HG03139 (cell line): ENCODE measurements around the gene STX8.

Experiments used
- ATAC-seq: cut with Tn5 transposase; IDR thresholded peaks from one replicate; pipeline ENCODE4 v1.9.1; 2021; ENCODE audit not compliant: unreplicated experiment

STX8 gene

DNA sequence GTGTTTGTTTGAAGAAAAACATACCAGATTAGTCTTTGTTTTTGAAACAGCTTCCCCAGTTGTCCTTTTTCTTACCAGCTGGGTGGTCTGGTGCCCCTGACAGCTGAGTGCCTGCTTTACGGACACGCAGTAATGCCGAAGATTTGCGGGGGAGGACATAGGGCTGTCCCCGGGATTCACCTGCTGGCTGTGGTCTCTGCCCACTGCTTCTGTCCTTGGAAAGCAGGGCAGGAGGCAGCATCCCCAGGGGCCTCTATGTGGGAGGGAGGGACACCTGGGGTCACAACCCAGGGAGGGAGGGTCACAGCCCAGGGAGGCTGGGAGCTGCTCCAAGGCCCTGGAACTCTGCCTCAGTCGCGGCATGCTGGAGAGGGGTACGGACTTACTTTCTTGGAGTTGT, 332.6 kb downstream of the STX8 start:
- ATAC-seq = no peak

GRCh38 chr17:9242497-9242881, 333.1 kb downstream of the STX8 start:
- no peak for ATAC-seq

DNA sequence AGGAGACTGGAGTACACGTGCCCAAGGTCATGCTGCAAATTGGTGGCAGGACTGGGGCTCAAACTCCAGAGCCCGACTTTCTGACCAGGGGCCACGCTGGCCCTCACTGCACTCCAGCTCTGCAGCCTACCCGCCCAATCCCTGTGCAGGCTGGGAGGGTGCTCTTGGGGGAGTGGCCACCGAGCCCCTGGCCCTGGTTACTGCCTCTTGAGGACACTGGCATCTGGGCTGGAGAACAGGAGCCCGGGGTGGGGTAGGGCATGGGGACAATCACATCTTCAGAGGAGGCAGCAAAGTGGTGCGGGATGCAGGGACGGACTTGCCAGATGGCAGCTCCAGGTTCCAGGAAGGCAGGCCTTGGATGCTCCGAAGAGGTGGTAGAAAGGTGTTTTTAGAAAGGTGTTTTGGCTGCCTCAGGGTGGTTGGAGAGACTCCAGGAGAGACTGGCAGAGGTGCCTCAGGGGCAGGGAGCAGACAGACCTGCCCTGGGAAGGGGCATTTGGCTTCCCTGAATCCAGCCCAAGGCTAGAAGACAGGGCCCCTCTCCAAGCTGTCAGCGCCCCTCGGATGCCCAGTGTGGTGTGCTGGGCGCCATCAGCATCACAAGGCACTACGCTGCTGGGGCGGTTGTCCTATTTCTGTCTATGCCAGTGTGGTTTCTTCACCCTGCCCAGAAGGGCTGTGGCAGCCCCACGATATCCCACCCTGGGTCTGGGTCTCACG, 333.7 kb downstream of the STX8 start:
- ATAC-seq = no peak

DNA sequence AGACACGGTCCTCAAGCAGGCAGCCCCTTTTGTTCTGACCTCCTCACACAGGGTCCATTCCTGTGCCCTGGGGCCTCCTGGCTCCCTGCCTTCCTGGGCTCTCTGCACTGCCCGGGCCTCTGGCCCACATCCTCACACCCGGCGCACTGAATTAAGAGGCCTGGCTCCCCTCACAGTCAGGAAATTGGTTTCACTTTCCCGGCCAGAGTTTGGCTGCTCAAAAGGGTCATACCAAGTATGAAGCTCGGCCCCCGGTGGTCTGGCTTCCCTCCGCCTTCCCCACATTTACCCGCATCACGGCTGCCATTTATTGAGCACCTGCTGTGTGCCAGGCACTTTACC, 334.3 kb downstream of the STX8 start:
- no peak for ATAC-seq

DNA sequence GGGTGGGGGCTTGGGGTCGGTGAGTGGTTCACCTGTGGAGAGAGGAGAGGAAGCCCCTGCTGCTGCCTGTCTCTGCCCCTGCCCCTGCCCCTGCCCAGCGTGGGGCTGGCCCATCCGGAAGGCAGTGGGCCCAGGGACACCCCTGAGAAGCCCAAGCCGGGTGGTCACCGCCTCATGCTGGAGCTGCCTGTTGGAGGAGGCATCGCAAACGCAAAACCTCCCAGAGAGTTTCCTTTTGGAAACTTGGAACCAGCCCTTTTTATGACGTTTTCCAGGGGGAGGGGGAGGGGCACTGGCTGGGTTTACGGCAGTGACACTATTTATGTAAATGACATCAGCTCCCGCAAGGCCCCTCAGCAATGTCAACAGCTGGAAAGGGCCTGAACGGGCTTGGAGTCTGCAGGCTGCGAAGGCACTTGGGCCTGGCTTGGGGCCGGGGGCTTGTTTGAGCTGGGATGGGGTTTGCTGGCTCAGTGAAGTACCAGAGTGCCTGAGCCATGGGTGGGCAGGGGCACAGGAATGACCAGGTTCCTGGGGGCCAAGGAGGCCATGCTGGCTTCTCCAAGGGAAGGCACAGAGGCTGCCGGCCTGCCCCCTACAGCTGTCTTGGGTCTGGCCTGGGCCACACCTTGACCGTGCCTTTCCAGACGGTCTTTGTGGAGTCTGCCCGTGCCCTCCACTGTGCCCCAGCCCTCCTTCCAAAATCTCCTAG, 334.8 kb downstream of the STX8 start:
- no peak for ATAC-seq

GRCh38 chr17:9239793-9240658, 335.6 kb downstream of the STX8 start:
- no peak for ATAC-seq

- ATAC-seq = no peak
These were observed 336.3 kb downstream of the STX8 start for GRCh38 chr17:9239246-9239792.

- no peak for ATAC-seq
These were observed 337.0 kb downstream of the STX8 start for GRCh38 chr17:9238340-9239245.

GRCh38 chr17:9237661-9238301, 337.8 kb downstream of the STX8 start:
- no peak for ATAC-seq

DNA sequence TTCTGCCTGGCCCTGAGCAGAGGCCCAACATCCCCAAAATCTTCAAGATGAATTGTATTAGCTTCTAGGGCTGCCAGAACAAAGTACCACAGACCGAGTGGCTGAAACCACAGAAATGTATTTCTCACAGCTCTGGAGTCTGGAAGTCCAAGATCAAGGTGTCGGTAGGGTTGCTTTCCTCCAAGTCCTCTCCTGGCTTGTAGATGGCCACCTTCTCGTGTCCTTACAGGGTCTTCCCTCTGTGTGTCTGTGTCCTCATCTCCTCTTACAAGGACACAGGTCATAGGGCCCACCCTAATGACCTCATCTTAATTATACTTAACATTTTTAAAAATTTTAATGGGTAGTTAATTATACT, 338.6 kb downstream of the STX8 start:
- ATAC-seq = no peak

GRCh38 chr17:9236286-9237052, 339.2 kb downstream of the STX8 start:
- no peak for ATAC-seq

DNA sequence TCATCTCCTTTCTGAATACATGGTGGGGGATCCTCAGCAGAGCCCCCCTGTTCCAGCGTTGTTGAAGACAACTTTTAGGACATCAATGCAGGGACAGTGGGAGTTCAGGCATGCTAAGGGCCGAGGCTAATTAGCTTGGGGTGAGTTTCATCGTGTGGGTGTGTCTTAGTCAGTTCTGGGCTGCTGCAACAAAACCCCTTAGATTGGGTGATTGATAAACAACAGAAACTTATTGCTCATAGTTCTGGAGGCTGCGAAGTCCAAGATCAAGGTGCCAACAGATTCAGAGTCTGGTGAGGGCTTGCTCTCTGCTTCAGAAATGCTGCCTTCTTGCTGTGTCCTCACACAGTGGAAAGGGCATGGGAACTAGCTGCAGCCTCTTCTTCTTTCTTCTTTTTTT, 340.3 kb downstream of the STX8 start:
- ATAC-seq = no peak

GRCh38 chr17:9234389-9234945, 341.2 kb downstream of the STX8 start:
- ATAC-seq = no peak

DNA sequence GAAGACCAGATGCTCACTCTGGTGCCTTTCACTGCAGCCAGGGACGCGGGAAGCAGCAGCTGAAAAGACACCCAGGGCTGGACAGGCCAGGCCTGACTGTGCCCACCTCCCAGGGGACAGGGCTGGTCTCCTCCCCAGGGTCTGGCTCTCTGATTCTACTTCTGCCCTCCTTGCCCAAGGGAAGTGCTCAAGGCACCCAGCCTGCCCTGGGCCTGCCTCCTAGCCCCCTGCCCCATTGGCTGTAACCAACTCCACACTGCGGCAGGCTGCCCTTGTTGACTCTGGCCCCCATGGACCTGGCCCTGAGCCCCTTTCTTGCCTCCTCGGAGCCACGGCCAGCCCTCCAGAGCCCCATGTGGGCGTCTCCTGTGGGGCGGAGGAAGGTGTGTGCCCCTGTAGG, 341.9 kb downstream of the STX8 start:
- no peak for ATAC-seq

DNA sequence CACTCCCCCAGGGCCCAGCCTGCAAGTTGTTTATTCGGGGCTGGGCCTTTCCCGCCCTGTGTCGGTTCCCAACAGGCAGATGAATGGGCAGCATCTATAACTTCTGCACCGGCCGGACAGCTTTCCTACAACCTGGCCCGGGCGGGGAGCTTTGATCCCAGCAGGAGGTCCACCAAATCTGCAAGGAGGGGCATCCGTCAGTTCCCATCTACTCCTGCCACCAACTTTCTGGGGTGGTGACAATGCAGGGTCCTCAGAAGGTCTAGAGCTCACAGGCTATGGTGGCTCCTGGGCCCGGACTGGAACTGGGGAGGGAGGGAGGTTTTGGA, 342.4 kb downstream of the STX8 start:
- ATAC-seq = no peak

DNA sequence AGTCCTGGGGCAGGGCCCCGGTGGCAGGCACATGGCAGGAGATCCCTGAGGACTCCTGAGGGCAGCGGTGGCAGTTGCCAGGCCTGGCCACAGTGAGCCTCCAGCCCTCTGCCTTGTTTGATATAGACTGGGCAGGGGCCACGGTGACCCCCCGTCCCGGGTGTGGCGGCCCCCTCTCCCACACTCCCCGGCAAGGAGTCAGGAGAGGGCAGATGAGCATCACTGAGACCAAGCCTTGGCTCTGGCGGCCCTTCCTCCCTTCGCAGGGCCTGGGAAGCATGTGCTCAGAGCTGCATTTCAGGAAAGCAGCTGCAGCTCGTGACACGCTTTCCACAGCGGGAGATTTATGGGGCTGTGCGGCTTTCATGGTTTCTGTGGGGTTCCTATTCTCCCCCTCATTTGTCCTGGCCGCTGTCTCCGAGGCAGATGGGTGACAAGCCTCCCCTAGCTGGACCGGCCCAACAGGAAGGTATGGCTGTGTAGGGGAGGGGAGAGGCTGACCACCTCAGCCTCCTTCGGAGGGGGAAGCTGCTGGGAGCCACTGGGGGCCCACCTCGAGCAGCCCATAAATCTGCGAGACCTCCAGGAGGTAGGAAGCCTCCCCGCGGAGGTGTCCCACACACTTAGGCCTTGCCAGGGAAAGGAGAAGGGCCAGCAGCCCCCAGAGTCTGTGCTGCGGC, 342.9 kb downstream of the STX8 start:
- ATAC-seq = no peak

GRCh38 chr17:9232155-9232475, 343.5 kb downstream of the STX8 start:
- no peak for ATAC-seq

- ATAC-seq = no peak
These were observed 344.0 kb downstream of the STX8 start for GRCh38 chr17:9231449-9232154.
